GM13977 (cell line): ENCODE measurements around the gene FGG.

ENCODE experiments used
- DNase-seq: peaks from one replicate; pipeline ENCODE4 v3.0.0; 2012; ENCODE audit warnings: low spot score
- CTCF ChIP-seq: IDR thresholded peaks from 2 replicates; pipeline ENCODE4 v1.5.1; 2012; ENCODE audit warnings: mild to moderate bottlenecking, control low read depth; ENCODE audit not compliant: insufficient read depth; ENCODE audit errors: extremely low read depth, missing control alignments
- in situ Hi-C: fragments of 300-500 bp; cut with MboI; formaldehyde crosslinking; loops from one replicate; pipeline ENCODE4 v1.12.0; 2022; ENCODE audit warnings: low sequenced_read_pairs, low pct_unique_long_range_greater_than_20kb, mixed read lengths, inconsistent platforms; ENCODE audit not compliant: unreplicated experiment

The FGG gene

DNA sequence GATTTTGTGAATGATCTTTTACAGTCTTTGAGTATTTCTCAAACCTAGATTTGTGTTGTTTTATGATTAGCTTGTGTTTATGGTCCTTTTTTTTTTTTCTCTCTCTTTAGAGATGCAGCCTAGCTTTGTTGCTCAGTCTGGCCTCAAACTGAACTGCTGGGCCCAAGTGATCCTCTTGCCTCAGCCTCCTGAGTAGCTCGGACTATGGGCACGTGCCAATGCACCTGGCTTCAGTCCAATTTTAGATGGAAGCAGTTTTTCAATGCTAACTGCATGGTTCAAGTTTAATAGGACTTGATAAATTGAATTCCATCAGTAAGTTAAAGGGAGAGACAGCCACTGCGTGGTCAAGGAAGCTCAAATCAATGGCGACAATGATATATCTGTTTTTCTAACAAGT is 3.8 kb upstream of the FGG start:
- no peak for DNase-seq
- TF ChIP-seq CTCF, result no peak
- in situ Hi-C loops, result loop anchor here (10.0 kb wide), 1 partner anchor 61 kb away; the partner anchor contains the start of gene PLRG1

GRCh38 chr4:154615211-154615610 is 2.8 kb upstream of the FGG start:
- no peak for TF ChIP-seq CTCF
- DNase-seq, result no peak
- in situ Hi-C loops, result loop anchor here (10.0 kb wide), 1 partner anchor 60 kb away; the partner anchor contains the start of gene PLRG1

DNA sequence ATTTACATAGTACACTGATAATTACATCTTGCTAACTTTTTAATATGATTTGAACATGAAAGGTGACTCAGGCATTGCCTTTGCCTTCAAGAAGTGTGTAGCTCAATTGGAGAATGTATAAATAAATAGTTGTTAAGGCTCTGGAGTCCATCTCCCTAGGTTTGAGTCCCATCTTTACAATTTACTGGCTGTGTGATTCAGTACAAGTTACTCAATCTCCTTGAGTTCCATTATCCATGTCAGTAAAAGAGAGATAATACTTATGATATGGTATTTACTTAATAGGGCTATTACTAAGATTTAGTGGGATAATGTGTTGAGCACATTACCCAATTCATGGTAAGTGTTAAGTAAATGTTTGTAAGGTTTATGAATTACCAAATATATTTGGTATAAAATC is 1.9 kb upstream of the FGG start:
- in situ Hi-C loops, result loop anchor here (10.0 kb wide), 1 partner anchor 60 kb away; the partner anchor contains the start of gene PLRG1
- TF ChIP-seq CTCF, result no peak
- no peak for DNase-seq

DNA sequence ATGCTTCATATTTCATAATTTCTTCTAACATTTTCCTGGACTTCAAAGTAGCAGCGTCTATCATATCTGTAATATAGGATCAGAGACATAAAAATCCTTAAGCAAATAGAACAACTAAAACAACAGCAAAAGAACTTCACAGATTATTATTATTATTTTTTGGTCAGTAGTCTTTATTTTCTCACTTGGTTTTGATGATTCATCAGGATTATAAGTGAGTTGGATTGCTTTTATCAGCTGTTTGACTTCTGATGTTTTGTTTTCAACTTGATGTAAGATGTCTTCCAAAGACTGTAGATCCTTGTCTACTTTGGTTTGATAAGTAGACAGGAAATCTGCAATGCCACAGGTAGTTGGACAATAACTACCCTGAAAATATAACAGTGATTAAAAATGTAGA is 623 bp downstream of the FGG start:
- in situ Hi-C loops, result loop anchor here (10.0 kb wide), 1 partner anchor 57 kb away; the partner anchor contains the start of gene PLRG1
- no peak for DNase-seq
- no peak for TF ChIP-seq CTCF

GRCh38 chr4:154610582-154610981 is 1.9 kb downstream of the FGG start:
- DNase-seq, result no peak
- TF ChIP-seq CTCF, result no peak
- in situ Hi-C loops, result loop anchor here (10.0 kb wide), 1 partner anchor 56 kb away; the partner anchor contains the start of gene PLRG1

- TF ChIP-seq CTCF, result no peak
- DNase-seq, result no peak
- in situ Hi-C loops, result no loop called here
These were observed 2.9 kb downstream of the FGG start for GRCh38 chr4:154609532-154609931.
